IMR-90 (cell line): ENCODE measurements around the gene GPR135. TPM values are rescaled to one million over a fixed set of nuclear protein-coding genes. Genes with fewer than 3 reads are reported as not detected.

Source experiments
- ATAC-seq: fragments of 200-7000 bp; cut with Tn5 transposase; 2 replicates; pipeline ENCODE4 v1.9.1; 2020; ENCODE audit warnings: low read depth, mild to moderate bottlenecking, moderate library complexity
- BruUV-seq: library from RNA; stranded (reverse); fragments of 400-500 nt; replicated peaks from 2 replicates; lab custom pipeline; 2021; lab: Mats Ljungman, UMichigan
- CTCF ChIA-PET: fragments of 300-600 bp; formaldehyde crosslinking; extraction: SDS; loops from one replicate; lab custom pipeline; 2021; ENCODE audit warnings: antibody characterized with exemption; lab: Yijun Ruan, JAX
- POLR2A ChIA-PET: fragments of 300-600 bp; sonication (Branson Sonifier 250); formaldehyde crosslinking; loops from one replicate; lab custom pipeline; 2022; ENCODE audit warnings: antibody characterized with exemption; ENCODE audit not compliant: unreplicated experiment; lab: Charles Lee
- DNase-seq: peaks from one replicate; pipeline ENCODE4 v3.0.0; 2013
- H2AFZ ChIP-seq: replicated peaks from 2 replicates; pipeline ENCODE3; 2013; ENCODE audit warnings: low read length, mild to moderate bottlenecking; ENCODE audit not compliant: poor library complexity
- H2AK5ac ChIP-seq: 2 replicates; pipeline ENCODE4 v1.6.1; 2013; ENCODE audit warnings: low read depth, low read length, inconsistent platforms
- H2AK9ac ChIP-seq: replicated peaks from 2 replicates; pipeline ENCODE3; 2013; ENCODE audit warnings: mild to moderate bottlenecking, low read depth, low read length, moderate library complexity; ENCODE audit not compliant: poor library complexity
- H2BK120ac ChIP-seq: 2 replicates; pipeline ENCODE4 v1.6.1; 2013; ENCODE audit warnings: low read depth, low read length, inconsistent platforms
- H2BK15ac ChIP-seq: 3 replicates; pipeline ENCODE4 v1.6.1; 2013; ENCODE audit warnings: low read depth, low read length, inconsistent platforms
- H2BK20ac ChIP-seq: 2 replicates; pipeline ENCODE4 v1.6.1; 2013; ENCODE audit warnings: low read depth, mild to moderate bottlenecking, inconsistent platforms, low read length, moderate library complexity
- H2BK5ac ChIP-seq: 2 replicates; pipeline ENCODE4 v1.6.1; 2013; ENCODE audit warnings: mild to moderate bottlenecking, low read depth, low read length, inconsistent platforms; ENCODE audit not compliant: poor library complexity, severe bottlenecking
- H3K14ac ChIP-seq: replicated peaks from 2 replicates; pipeline ENCODE4 v1.6.1; 2013; ENCODE audit warnings: low read depth, low read length, inconsistent platforms
- H3K18ac ChIP-seq: 2 replicates; pipeline ENCODE4 v1.6.1; 2013; ENCODE audit warnings: low read depth, low read length, control low read depth
- H3K23ac ChIP-seq: 2 replicates; pipeline ENCODE4 v1.6.1; 2013; ENCODE audit warnings: low read depth, low read length, inconsistent platforms
- H3K27ac ChIP-seq: 2 replicates; pipeline ENCODE4 v1.5.1; 2013; ENCODE audit warnings: mild to moderate bottlenecking, control low read depth, low read length; ENCODE audit not compliant: insufficient read depth
- H3K27me3 ChIP-seq: 2 replicates; pipeline ENCODE4 v1.6.1; 2013; ENCODE audit warnings: low read length; ENCODE audit not compliant: control insufficient read depth, insufficient read depth
- H3K36me3 ChIP-seq: 2 replicates; pipeline ENCODE4 v1.6.1; 2013; ENCODE audit warnings: low read length, mixed read lengths; ENCODE audit not compliant: control insufficient read depth, insufficient read depth
- H3K4ac ChIP-seq: 2 replicates; pipeline ENCODE4 v1.6.1; 2013; ENCODE audit warnings: low read depth, low read length, inconsistent platforms
- H3K4me1 ChIP-seq: 2 replicates; pipeline ENCODE4 v1.6.1; 2013; ENCODE audit warnings: low read length, mixed read lengths; ENCODE audit not compliant: control insufficient read depth, insufficient read depth
- H3K4me2 ChIP-seq: 2 replicates; pipeline ENCODE4 v1.6.1; 2013; ENCODE audit warnings: low read depth, mild to moderate bottlenecking, control low read depth, low read length, moderate library complexity
- H3K4me3 ChIP-seq: 2 replicates; pipeline ENCODE4 v1.5.1; 2013; ENCODE audit warnings: low read depth, mild to moderate bottlenecking, control low read depth, low read length, moderate library complexity; ENCODE audit not compliant: insufficient read depth
- H3K56ac ChIP-seq: 2 replicates; pipeline ENCODE4 v1.6.1; 2013; ENCODE audit warnings: low read length, inconsistent platforms; ENCODE audit not compliant: insufficient read depth; ENCODE audit errors: extremely low read depth
- H3K79me1 ChIP-seq, 2 experiments: 2 replicates each; pipeline ENCODE4 v1.6.1; 2013; ENCODE audit warnings: low read length in 2 of 2, inconsistent platforms in 1 of 2, low read depth in 1 of 2
- H3K9ac ChIP-seq: 2 replicates; pipeline ENCODE4 v1.6.1; 2013; ENCODE audit warnings: low read depth, low read length, control low read depth
- H3K9me1 ChIP-seq: 2 replicates; pipeline ENCODE4 v1.6.1; 2013; ENCODE audit warnings: low read length, inconsistent platforms; ENCODE audit not compliant: insufficient read depth
- H3K9me3 ChIP-seq: 2 replicates; pipeline ENCODE4 v1.6.1; 2013; ENCODE audit warnings: low read length; ENCODE audit not compliant: control insufficient read depth, insufficient read depth
- H4K20me1 ChIP-seq: 2 replicates; pipeline ENCODE4 v1.6.1; 2013; ENCODE audit warnings: low read length, inconsistent platforms; ENCODE audit not compliant: insufficient read depth
- H4K5ac ChIP-seq: 2 replicates; pipeline ENCODE4 v1.6.1; 2013; ENCODE audit warnings: mild to moderate bottlenecking, low read depth, low read length, control low read depth
- H4K8ac ChIP-seq, 2 experiments: 2 replicates each; pipeline ENCODE4 v1.6.1; 2013; ENCODE audit warnings: low read depth in 2 of 2, low read length in 2 of 2, control low read depth in 1 of 2, inconsistent platforms in 1 of 2
- H4K91ac ChIP-seq: 2 replicates; pipeline ENCODE4 v1.6.1; 2013; ENCODE audit warnings: low read depth, low read length, inconsistent platforms; ENCODE audit not compliant: insufficient read depth
- CEBPB ChIP-seq: IDR thresholded peaks from 2 replicates; pipeline ENCODE4 v1.6.1; 2012; ENCODE audit warnings: low read depth, low read length, improper control_type of control experiment
- CTCF ChIP-seq: conservative IDR thresholded peaks from 2 replicates; pipeline ENCODE4 v1.5.1; 2012; ENCODE audit warnings: mild to moderate bottlenecking, low read depth, low read length, improper control_type of control experiment
- MAZ ChIP-seq: IDR thresholded peaks from 2 replicates; pipeline ENCODE4 v1.6.1; 2012; ENCODE audit warnings: low read depth, mild to moderate bottlenecking, low read length, improper control_type of control experiment, moderate library complexity, borderline replicate concordance
- NFE2L2 ChIP-seq: fragments of 150-350 bp; IDR thresholded peaks from 2 replicates; pipeline ENCODE4 v1.6.1; 2016; ENCODE audit warnings: low read depth, mild to moderate bottlenecking, low read length
- POLR2A ChIP-seq: IDR thresholded peaks from 2 replicates; pipeline ENCODE4 v1.6.1; 2012; ENCODE audit warnings: mild to moderate bottlenecking, low read depth, low read length
- WGBS, 2 experiments: methylation state at CpG; one replicate each; pipeline versions ENCODE4 v1.1.5 to v1.1.7; 2013; ENCODE audit warnings: missing lambda C conversion rate in 2 of 2; ENCODE audit not compliant: insufficient read length in 1 of 2; ENCODE audit errors: extremely low coverage in 2 of 2; 5-methylcytosine and 5-hydroxymethylcytosine counted together
- dilution Hi-C: fragments of 300-500 bp; cut with HindIII; formaldehyde crosslinking; loops from one replicate; pipeline ENCODE4 v1.14.3; 2018; ENCODE audit warnings: low sequenced_read_pairs; ENCODE audit not compliant: unreplicated experiment
- in situ Hi-C: fragments of 300-500 bp; cut with MboI; formaldehyde crosslinking; loops from 3 replicates; pipeline ENCODE4 v1.14.3; 2019; ENCODE audit warnings: low sequenced_read_pairs, inconsistent platforms, mixed read lengths
- intact Hi-C: fragments of 100-400 bp; cut with micrococcal nuclease; formaldehyde crosslinking; loops from 2 replicates; pipeline ENCODE4 v1.10.0; 2022
- polyA plus RNA-seq, 3 experiments: library from polyadenylated mRNA; depleted of rRNA; stranded (reverse); fragments of >200 nt; gene quantifications; 2 replicates each; pipeline ENCODE4 v1.2.3, GENCODE V29; 2012; ENCODE audit warnings: low replicate concordance in 1 of 3
- total RNA-seq: library from RNA; depleted of rRNA; stranded (reverse); fragments of >200 nt; gene quantifications from 2 replicates; pipeline ENCODE4 v1.2.3, GENCODE V29; 2012
- TF ChIP-seq, protein P1 (sequence below): fragments of 150-350 bp; IDR thresholded peaks from 2 replicates; pipeline ENCODE4 v1.6.1; 2016; ENCODE audit warnings: low read depth, mild to moderate bottlenecking, low read length, moderate library complexity, borderline replicate concordance

GPR135 gene
- total and polyA plus RNA-seq, 2 of the 4 experiments (the other 2 are of a cell fraction) = 1.3 to 2.4 TPM

DNA sequence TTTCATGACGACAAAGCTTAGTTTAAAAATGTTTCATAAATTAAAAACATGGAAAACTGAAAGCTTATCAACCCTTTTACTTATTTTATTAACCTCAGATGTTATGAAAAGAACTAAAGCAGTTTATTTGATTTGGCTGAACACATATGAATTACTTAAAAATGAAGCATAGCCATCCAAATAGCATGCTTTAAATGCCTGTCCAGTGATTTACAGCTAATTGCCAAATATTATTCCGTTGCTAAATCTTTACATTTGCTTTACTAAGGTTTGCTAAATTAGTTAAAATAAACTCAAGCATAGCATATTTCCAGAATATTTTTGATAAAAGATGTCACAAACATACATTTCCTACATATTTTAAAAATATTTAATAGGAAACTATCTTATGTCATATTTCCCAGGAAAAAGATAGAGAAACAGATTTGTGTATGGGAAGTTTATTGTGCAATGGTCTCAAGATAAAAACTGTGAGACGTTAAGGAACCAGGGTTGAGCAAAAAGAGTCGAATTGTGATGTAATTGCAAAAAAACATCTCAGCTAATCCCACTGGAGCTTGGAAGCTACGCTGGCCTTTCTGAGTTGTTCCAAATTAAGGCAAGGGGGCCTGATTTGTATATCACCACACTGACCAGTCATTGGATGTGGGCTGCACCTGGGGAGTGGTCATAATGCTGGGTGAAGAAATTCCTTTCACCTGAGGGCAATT lies 25.8 kb downstream of the GPR135 start:
- Histone ChIP-seq H4K20me1 (no peaks in the 10 kb centered on the region; the same call in 1 of the 2 replicates), H3K36me3 (no peaks in the 10 kb centered on the region), H3K4ac (no peak overlapping the region), H2BK5ac (peak overlapping the region; percentile 73), H3K27me3 (no peaks in the 10 kb centered on the region), H3K27ac (peak overlapping the region; percentile 63; the same call in 1 of the 2 replicates), H3K4me1 (peaks cover 10% of the 10 kb centered on the region), H3K23ac (peak overlapping the region; percentile 49; the same call in 1 of the 2 replicates), H3K4me3 (no peak overlapping the region), H2BK20ac (0 out of 2 replicates have a peak overlapping the region, but pooled peaks have one; percentile 32), H4K8ac (peak overlapping the region in 1 of 2 experiments; percentile 61; a peak in 3 of 4 replicates), H2AFZ (no peak overlapping the region), H2BK120ac (peak overlapping the region; percentile 50), H3K9ac (no peak overlapping the region), H3K79me1 (peaks cover 0 to 4% of the 10 kb centered on the region in 2 experiments; a peak in 1 of 4 replicates), H3K56ac (no peak overlapping the region), H3K9me1 (peaks cover 6% of the 10 kb centered on the region), H4K5ac (peak overlapping the region; percentile 70), H2AK5ac (no peak overlapping the region), H2BK15ac (0 out of 3 replicates have a peak overlapping the region, but pooled peaks have one; percentile 7), H3K14ac (no peak overlapping the region), H3K18ac (peak overlapping the region; percentile 59), H2AK9ac (no peak overlapping the region), H4K91ac (0 out of 2 replicates have a peak overlapping the region, but pooled peaks have one; percentile 13), H3K9me3 (no peaks in the 10 kb centered on the region), H3K4me2 (peak overlapping the region; percentile 55)
- intact Hi-C loops (loop anchor here (2.0 to 10.0 kb wide), 4 partner anchors 161 to 945 kb away; partner anchors contain the start of gene DAAM1), dilution Hi-C loops (no loop called here), in situ Hi-C loops (no loop called here)
- CTCF ChIA-PET = interaction anchor here (1.5 kb wide), 1 partner anchor 311 kb away, joined by 3 read pairs; no protein-coding TSS in a partner anchor
- TF ChIP-seq MAZ = no peak
- TF ChIP-seq NFE2L2 = no peak
- TF ChIP-seq CEBPB = peak; percentile 93
- TF ChIP-seq, protein P1, sequence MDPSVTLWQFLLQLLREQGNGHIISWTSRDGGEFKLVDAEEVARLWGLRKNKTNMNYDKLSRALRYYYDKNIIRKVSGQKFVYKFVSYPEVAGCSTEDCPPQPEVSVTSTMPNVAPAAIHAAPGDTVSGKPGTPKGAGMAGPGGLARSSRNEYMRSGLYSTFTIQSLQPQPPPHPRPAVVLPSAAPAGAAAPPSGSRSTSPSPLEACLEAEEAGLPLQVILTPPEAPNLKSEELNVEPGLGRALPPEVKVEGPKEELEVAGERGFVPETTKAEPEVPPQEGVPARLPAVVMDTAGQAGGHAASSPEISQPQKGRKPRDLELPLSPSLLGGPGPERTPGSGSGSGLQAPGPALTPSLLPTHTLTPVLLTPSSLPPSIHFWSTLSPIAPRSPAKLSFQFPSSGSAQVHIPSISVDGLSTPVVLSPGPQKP = no peak
- no peak for TF ChIP-seq POLR2A
- no peak for TF ChIP-seq CTCF
- no TSS peak for BruUV-seq
- peak; percentile 74 for DNase-seq
- no CpG with 5 or more reads among the region's 5 CpGs for WGBS, 2 experiments
- POLR2A ChIA-PET = no interaction called here
- ATAC-seq = peak; percentile 64
